ENCODE data around the gene GCH1. TPM values are rescaled to one million over a fixed set of nuclear protein-coding genes. Genes with fewer than 3 reads are reported as not detected.

The GCH1 gene
- polyA plus RNA-seq, 1 donor: 4.9 TPM

- no peak for DNase-seq
Measured at GRCh38 chr14:54797556-54797955, 105.1 kb downstream of the GCH1 start.

- DNase-seq: no peak
Measured at GRCh38 chr14:54796961-54797360, 105.7 kb downstream of the GCH1 start.

GRCh38 chr14:54794796-54795195 is 107.8 kb downstream of the GCH1 start:
- DNase-seq: no peak

GRCh38 chr14:54794159-54794558 is 108.5 kb downstream of the GCH1 start:
- DNase-seq: no peak

- DNase-seq: no peak
Measured at GRCh38 chr14:54792288-54792687, 110.3 kb downstream of the GCH1 start.

Other genes starting within 250 kb of the GCH1 start
- 7.9 TPM for gene WDHD1, start 124.3 kb upstream of the GCH1 start, polyA plus RNA-seq (ENCODE audit: insufficient read length)
- 8.8 TPM for gene SOCS4, start 124.4 kb upstream of the GCH1 start, polyA plus RNA-seq (ENCODE audit: insufficient read length)
- gene MAPK1IP1L, start 148.8 kb upstream of the GCH1 start, polyA plus RNA-seq (ENCODE audit: insufficient read length): 66.6 TPM
- gene LGALS3, start 226.4 kb upstream of the GCH1 start, polyA plus RNA-seq (ENCODE audit: insufficient read length): 41.9 TPM

All from hindlimb muscle (tissue), 1 donor.